Lower lobe of right lung (tissue), 2 donors: ENCODE measurements around the gene LYSET. TPM values are rescaled to one million over a fixed set of nuclear protein-coding genes. Genes with fewer than 3 reads are reported as not detected.

ENCODE experiments used
- ATAC-seq, 2 donors: fragments of 200-7000 bp; cut with Tn5 transposase; one replicate each; pipeline ENCODE4 v1.9.1; 2020 to 2022; ENCODE audit warnings: mild to moderate bottlenecking in 2 of 2, moderate library complexity in 2 of 2
- DNase-seq: peaks from one replicate; pipeline ENCODE4 v3.0.0-alpha.2; 2020
- H3K27ac ChIP-seq: fragments of 200-600 bp; one replicate; pipeline ENCODE4 v1.8.0; 2022
- H3K27me3 ChIP-seq: fragments of 200-600 bp; one replicate; pipeline ENCODE4 v1.8.0; 2022; ENCODE audit warnings: low read depth
- H3K36me3 ChIP-seq: fragments of 200-600 bp; one replicate; pipeline ENCODE4 v1.8.0; 2022; ENCODE audit warnings: mild to moderate bottlenecking
- H3K4me1 ChIP-seq: fragments of 200-600 bp; one replicate; pipeline ENCODE4 v1.8.0; 2022
- H3K4me3 ChIP-seq: fragments of 200-600 bp; one replicate; pipeline ENCODE4 v1.8.0; 2022; ENCODE audit warnings: mild to moderate bottlenecking
- H3K9me3 ChIP-seq: fragments of 200-600 bp; one replicate; pipeline ENCODE4 v1.8.0; 2022
- intact Hi-C: fragments of 100-400 bp; cut with DNase I; formaldehyde crosslinking; loops from one replicate; pipeline ENCODE4 v1.11.0; 2022
- total RNA-seq: library from RNA; stranded (reverse); fragmentation: NEBNext Ultra II Directional; extraction: Animal tissue kit (Norgen Biotek cat#: 25700); gene quantifications from one replicate; pipeline ENCODE4 v1.2.1, GENCODE V29; 2021
- TF ChIP-seq, protein P1 (sequence below): fragments of 200-600 bp; IDR thresholded peaks from one replicate; pipeline ENCODE4 v1.8.0; 2022; ENCODE audit warnings: antibody characterized with exemption, mild to moderate bottlenecking
- donor health status: DM: no; HTN: yes; CAD: no; lungs with severe emphysema.

Gene LYSET
- total RNA-seq, 1 donor from 2014 or later, result 43.9 TPM

DNA sequence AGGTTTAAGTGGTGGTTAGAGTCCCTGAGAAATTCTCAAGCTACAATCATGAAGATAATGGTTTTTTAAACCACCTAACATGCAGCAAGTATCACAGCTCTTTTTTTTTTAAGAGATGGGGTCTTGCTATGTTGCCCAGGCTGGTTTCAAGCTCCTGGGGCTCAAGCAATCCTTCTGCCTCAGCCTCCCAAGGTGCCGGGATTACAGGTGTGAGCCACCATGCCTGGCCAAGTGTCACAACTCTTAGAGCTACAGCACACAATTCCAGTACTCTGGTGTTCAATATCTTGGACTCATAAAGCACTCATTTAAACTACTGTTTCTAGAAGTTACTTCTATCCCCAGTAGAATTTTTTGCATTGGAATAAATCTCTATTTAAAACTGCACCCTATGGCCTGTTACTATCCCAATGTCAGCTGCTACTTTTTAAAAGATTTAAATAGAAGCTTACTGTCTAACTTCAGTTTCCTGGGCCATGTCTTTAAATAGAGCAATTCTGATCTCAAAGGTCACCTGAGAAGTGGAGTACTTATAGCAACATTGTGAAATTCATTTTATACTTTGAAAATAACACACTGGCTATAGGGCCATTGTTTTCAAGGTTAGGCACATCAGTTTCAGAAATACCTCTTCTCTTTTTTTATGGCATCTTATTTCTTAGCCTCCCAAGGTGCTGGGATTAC is 10.3 kb downstream of the LYSET start:
- ATAC-seq, result no peak
- H3K27me3 ChIP-seq, result no peaks in the 10 kb centered on the region
- H3K27ac ChIP-seq, result no peak overlapping the region
- TF ChIP-seq, protein P1, sequence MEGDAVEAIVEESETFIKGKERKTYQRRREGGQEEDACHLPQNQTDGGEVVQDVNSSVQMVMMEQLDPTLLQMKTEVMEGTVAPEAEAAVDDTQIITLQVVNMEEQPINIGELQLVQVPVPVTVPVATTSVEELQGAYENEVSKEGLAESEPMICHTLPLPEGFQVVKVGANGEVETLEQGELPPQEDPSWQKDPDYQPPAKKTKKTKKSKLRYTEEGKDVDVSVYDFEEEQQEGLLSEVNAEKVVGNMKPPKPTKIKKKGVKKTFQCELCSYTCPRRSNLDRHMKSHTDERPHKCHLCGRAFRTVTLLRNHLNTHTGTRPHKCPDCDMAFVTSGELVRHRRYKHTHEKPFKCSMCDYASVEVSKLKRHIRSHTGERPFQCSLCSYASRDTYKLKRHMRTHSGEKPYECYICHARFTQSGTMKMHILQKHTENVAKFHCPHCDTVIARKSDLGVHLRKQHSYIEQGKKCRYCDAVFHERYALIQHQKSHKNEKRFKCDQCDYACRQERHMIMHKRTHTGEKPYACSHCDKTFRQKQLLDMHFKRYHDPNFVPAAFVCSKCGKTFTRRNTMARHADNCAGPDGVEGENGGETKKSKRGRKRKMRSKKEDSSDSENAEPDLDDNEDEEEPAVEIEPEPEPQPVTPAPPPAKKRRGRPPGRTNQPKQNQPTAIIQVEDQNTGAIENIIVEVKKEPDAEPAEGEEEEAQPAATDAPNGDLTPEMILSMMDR, result no peak
- intact Hi-C loops, result no loop called here
- H3K9me3 ChIP-seq, result no peaks in the 10 kb centered on the region
- H3K4me3 ChIP-seq, result no peak overlapping the region
- H3K4me1 ChIP-seq, result no peaks in the 10 kb centered on the region
- DNase-seq, result no peak
- peaks cover 12% of the 10 kb centered on the region for H3K36me3 ChIP-seq

DNA sequence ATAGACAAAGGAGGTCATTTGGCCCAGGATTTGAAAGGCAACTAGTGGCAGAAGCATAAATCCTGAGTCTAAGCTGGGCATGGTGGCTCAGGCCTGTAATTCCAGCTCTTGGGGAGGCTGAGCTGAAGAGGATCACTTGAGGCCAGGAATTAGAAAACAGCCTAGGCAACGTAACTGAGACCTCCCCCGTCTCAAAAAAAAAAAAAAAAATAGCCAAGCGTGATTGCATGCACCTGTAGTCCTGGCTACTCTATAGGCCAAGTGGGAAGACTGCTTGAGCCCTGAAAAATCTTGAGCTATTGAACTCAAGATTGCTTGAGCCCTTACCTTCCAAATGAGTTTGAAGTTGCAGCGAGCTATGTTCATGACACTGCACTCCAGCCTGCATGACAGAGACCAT is 13.9 kb downstream of the LYSET start:
- Histone ChIP-seq H3K9me3 (no peaks in the 10 kb centered on the region), H3K4me3 (no peak overlapping the region), H3K27ac (no peak overlapping the region), H3K27me3 (no peaks in the 10 kb centered on the region), H3K4me1 (no peaks in the 10 kb centered on the region), H3K36me3 (peaks cover 12% of the 10 kb centered on the region)
- DNase-seq (no peak), ATAC-seq (peak in 1 of 2 donors; percentile 54)
- intact Hi-C loops, result no loop called here
- TF ChIP-seq, protein P1, result no peak

DNA sequence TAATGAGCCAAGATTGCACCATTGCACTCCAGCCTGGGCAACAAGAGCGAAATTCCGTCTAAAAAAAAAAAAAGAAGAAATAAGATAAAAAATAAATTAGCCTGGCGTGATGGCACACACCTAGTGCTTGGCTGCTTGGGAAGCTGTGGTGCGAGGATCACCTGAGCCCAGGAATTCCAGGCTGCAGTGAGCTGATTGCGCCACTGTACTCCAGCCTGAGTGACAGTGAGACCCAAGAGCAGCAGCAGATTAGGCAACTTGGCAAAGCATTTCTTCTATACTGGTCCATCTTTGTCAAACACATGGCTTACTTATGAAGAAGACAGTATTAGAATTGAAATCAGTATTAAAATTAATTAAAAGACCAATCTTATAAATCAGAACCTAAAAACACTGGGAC is 15.4 kb downstream of the LYSET start:
- Histone ChIP-seq H3K4me3 (no peak overlapping the region), H3K4me1 (peaks cover 4% of the 10 kb centered on the region), H3K27me3 (no peaks in the 10 kb centered on the region), H3K27ac (no peak overlapping the region), H3K36me3 (peaks cover 12% of the 10 kb centered on the region), H3K9me3 (no peaks in the 10 kb centered on the region)
- intact Hi-C loops, result no loop called here
- TF ChIP-seq, protein P1, result no peak
- ATAC-seq (peak; percentile 77 to 81), DNase-seq (peak; percentile 67)

DNA sequence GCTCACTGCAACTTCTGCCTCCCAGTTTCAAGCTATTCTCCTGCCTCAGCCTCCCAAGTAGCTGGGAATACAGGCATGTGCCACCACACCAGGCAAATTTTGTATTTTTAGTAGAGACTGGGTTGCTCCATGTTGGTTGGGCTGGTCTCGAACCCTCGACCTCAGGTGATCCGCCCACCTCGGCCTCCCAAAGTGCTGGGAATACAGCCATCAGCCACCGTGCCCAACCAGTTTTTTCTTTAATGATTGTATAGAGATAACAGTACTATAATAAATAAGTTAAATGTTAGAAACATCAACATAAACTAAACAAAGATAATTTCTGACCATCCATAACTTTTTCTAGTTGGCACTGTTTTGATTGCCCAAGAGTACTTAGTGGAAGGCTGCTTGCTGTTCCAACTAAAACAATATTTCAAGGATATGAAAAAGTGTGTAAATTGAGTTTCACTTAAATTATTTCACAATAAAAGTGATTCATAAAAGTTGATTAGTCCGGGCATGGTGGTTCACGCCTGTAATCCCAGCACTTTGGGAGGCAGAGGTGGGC is 16.1 kb downstream of the LYSET start:
- H3K9me3 ChIP-seq, result no peaks in the 10 kb centered on the region
- intact Hi-C loops, result no loop called here
- H3K27ac ChIP-seq, result no peak overlapping the region
- no peaks in the 10 kb centered on the region for H3K27me3 ChIP-seq
- no peak overlapping the region for H3K4me3 ChIP-seq
- no peak for ATAC-seq
- TF ChIP-seq, protein P1, result no peak
- H3K36me3 ChIP-seq, result peaks cover 12% of the 10 kb centered on the region
- DNase-seq, result no peak
- peaks cover 10% of the 10 kb centered on the region for H3K4me1 ChIP-seq

DNA sequence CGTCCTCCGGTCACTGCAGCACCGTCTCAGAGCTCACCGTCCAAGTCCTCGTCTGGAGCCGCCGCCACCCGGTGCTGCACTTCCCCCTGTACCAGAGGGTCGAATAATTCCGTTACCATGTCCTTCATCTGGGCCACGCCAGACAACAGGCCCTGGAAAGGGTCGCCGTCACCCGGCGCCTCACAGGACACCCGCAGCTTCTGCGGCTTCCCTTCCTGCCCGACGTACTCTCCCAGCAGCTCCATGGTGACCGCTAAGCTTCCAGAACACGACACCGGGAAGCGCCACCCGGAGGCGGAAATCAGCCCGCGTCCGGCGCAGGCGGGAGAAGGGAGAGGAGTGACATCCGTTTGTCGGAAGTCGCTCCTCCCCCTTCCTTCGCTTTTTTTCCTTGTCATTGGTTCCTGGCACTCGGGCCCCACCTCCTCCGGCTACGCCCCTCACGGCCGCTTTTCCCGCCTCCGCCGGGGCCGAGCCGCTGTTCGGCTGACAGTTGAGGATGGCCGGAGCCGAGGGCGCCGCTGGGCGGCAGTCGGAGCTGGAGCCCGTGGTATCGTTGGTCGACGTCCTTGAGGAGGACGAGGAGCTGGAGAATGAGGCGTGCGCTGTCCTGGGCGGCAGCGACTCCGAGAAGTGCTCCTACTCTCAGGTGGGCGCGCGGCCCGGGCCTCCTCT is 21.8 kb downstream of the LYSET start, which contains the start of the genes GON7 and UBR7:
TSS of gene GON7 (minus strand) at position 273 of the 675 bp plus-strand sequence. CDS start at position 245, 28 bp downstream.
TSS of gene UBR7 (plus strand) at position 464 of the 675 bp plus-strand sequence. CDS start at position 500, 36 bp downstream.
- no peaks in the 10 kb centered on the region for H3K9me3 ChIP-seq
- peak within 1 kb of the TSS; percentile 82 for H3K4me3 ChIP-seq
- peaks cover 14% of the 10 kb centered on the region for H3K36me3 ChIP-seq
- H3K27ac ChIP-seq, result peak within 1 kb of the TSS; percentile 89
- H3K4me1 ChIP-seq, result peaks cover 27% of the 10 kb centered on the region
- intact Hi-C loops, result no loop called here
- peak; percentile 94 for DNase-seq
- ATAC-seq, result peak; percentile 99 to 100
- TF ChIP-seq, protein P1, result peak; percentile 48
- H3K27me3 ChIP-seq, result no peaks in the 10 kb centered on the region
